Peyer's patch (tissue), 4 donors: ENCODE results near the gene NCAPG2. TPM values are rescaled to one million over a fixed set of nuclear protein-coding genes. Genes with fewer than 3 reads are reported as not detected.

Experiments used
- DNase-seq, 3 donors: peaks; one replicate each; pipeline ENCODE4 v3.0.0-alpha.2; 2017 to 2019
- H3K27ac ChIP-seq, 4 donors: fragments of 200-600 bp; sonication (generic); one replicate each; pipeline ENCODE4 v1.5.1; 2016 to 2019
- H3K27me3 ChIP-seq, 2 donors: fragments of 200-600 bp; sonication (generic); one replicate each; pipeline ENCODE4 v1.5.1; 2019
- H3K36me3 ChIP-seq, 3 donors: fragments of 200-600 bp; sonication (generic); one replicate each; pipeline ENCODE4 v1.5.1; 2016 to 2019
- H3K4me1 ChIP-seq, 4 donors: fragments of 200-600 bp; sonication (generic); one replicate each; pipeline ENCODE4 v1.5.1; 2016 to 2019
- H3K4me3 ChIP-seq, 4 donors: fragments of 200-600 bp; sonication (generic); 1 replicate in 3 of 4; 2 replicates in 1 of 4; pipeline ENCODE4 v1.5.1; 2016 to 2019; ENCODE audit warnings: mild to moderate bottlenecking in 1 of 4
- H3K9me3 ChIP-seq, 4 donors: fragments of 200-600 bp; sonication (generic); one replicate each; pipeline ENCODE4 v1.5.1; 2016 to 2019; ENCODE audit warnings: mild to moderate bottlenecking in 1 of 4
- CTCF ChIP-seq, 6 experiments: fragments of 450-650 bp in 4 of 6; fragments of 200-600 bp in 2 of 6; sonication (generic) in 1 of 6; IDR thresholded peaks; one replicate each; pipeline ENCODE4 v1.5.1; 2017 to 2019; ENCODE audit warnings: antibody characterized with exemption in 6 of 6, mild to moderate bottlenecking in 3 of 6, moderate library complexity in 1 of 6
- POLR2A ChIP-seq, 2 donors: fragments of 450-650 bp; IDR thresholded peaks; one replicate each; pipeline ENCODE4 v1.5.1; 2017; ENCODE audit warnings: antibody characterized with exemption in 2 of 2, mild to moderate bottlenecking in 2 of 2, moderate library complexity in 2 of 2
- total RNA-seq, 4 donors: library from RNA; depleted of rRNA; stranded (reverse); fragments of >200 nt; gene quantifications; one replicate each; pipeline ENCODE4 v1.1.0, GENCODE V29; 2016

The NCAPG2 gene
- total RNA-seq, 4 donors from 2014 or later: 3.9 to 14.0 (median 5.8) TPM

GRCh38 chr7:158655507-158655906, 49.1 kb downstream of the NCAPG2 start:
- Histone ChIP-seq H3K27me3 (no peaks in the 10 kb centered on the region), H3K4me3 (no peak overlapping the region), H3K27ac (no peak overlapping the region), H3K36me3 (peaks cover 0 to 5% (median 0%) of the 10 kb centered on the region in 3 donors), H3K9me3 (no peaks in the 10 kb centered on the region), H3K4me1 (no peaks in the 10 kb centered on the region)
- DNase-seq: no peak
- TF ChIP-seq CTCF (IDR thresholded peaks at IDR 0.05) (no peak), POLR2A (IDR thresholded peaks at IDR 0.05) (no peak)

GRCh38 chr7:158651968-158652565, 52.5 kb downstream of the NCAPG2 start:
- TF ChIP-seq CTCF (IDR thresholded peaks at IDR 0.05): no peak
- TF ChIP-seq POLR2A (IDR thresholded peaks at IDR 0.05): no peak
- no peak overlapping the region for H3K4me3 ChIP-seq

GRCh38 chr7:158650821-158651225, 53.8 kb downstream of the NCAPG2 start:
- DNase-seq: no peak

More at GRCh38 chr7:158651968-158652565, 52.5 kb downstream of the NCAPG2 start:
- Histone ChIP-seq H3K9me3 (no peaks in the 10 kb centered on the region), H3K27me3 (no peaks in the 10 kb centered on the region), H3K4me1 (no peaks in the 10 kb centered on the region), H3K27ac (no peak overlapping the region), H3K36me3 (peaks cover 0 to 5% (median 0%) of the 10 kb centered on the region in 3 donors)
- DNase-seq: no peak

GRCh38 chr7:158649279-158649678, 55.3 kb downstream of the NCAPG2 start:
- Histone ChIP-seq H3K27ac (no peak overlapping the region), H3K27me3 (no peaks in the 10 kb centered on the region), H3K9me3 (no peaks in the 10 kb centered on the region), H3K36me3 (peaks cover 0 to 11% (median 0%) of the 10 kb centered on the region in 3 donors), H3K4me1 (no peaks in the 10 kb centered on the region), H3K4me3 (no peak overlapping the region)
- TF ChIP-seq CTCF (IDR thresholded peaks at IDR 0.05) (no peak), POLR2A (IDR thresholded peaks at IDR 0.05) (no peak)
- DNase-seq: no peak

More at GRCh38 chr7:158650821-158651225, 53.8 kb downstream of the NCAPG2 start:
- TF ChIP-seq CTCF (IDR thresholded peaks at IDR 0.05): no peak
- no peak for TF ChIP-seq POLR2A (IDR thresholded peaks at IDR 0.05)
- H3K4me1 ChIP-seq: no peaks in the 10 kb centered on the region
- H3K4me3 ChIP-seq: no peak overlapping the region
- peaks cover 0 to 5% (median 0%) of the 10 kb centered on the region in 3 donors for H3K36me3 ChIP-seq
- H3K27me3 ChIP-seq: no peaks in the 10 kb centered on the region
- no peaks in the 10 kb centered on the region for H3K9me3 ChIP-seq
- H3K27ac ChIP-seq: no peak overlapping the region

- DNase-seq: no peak
- no peak overlapping the region for H3K27ac ChIP-seq
- TF ChIP-seq POLR2A (IDR thresholded peaks at IDR 0.05) (no peak), CTCF (IDR thresholded peaks at IDR 0.05) (no peak)
Observed at GRCh38 chr7:158648787-158649186, 55.8 kb downstream of the NCAPG2 start.

More at GRCh38 chr7:158648787-158649186, 55.8 kb downstream of the NCAPG2 start:
- H3K36me3 ChIP-seq: peaks cover 0 to 11% (median 0%) of the 10 kb centered on the region in 3 donors
- no peak overlapping the region for H3K4me3 ChIP-seq
- no peaks in the 10 kb centered on the region for H3K4me1 ChIP-seq
- no peaks in the 10 kb centered on the region for H3K27me3 ChIP-seq
- H3K9me3 ChIP-seq: no peaks in the 10 kb centered on the region
